ENCODE measurements around the gene ATG2B.

The ATG2B gene

GRCh38 chr14:96309133-96309895 is 53.8 kb downstream of the ATG2B start:
- DNase-seq: no peak

GRCh38 chr14:96307434-96307833 is 55.7 kb downstream of the ATG2B start:
- no peak for DNase-seq

- DNase-seq: no peak
Measured at GRCh38 chr14:96304956-96305355, 58.2 kb downstream of the ATG2B start.

- DNase-seq: no peak
Measured at GRCh38 chr14:96303981-96304380, 59.2 kb downstream of the ATG2B start.

GRCh38 chr14:96299441-96299840 is 63.7 kb downstream of the ATG2B start:
- DNase-seq: no peak

GRCh38 chr14:96297997-96298515 is 65.1 kb downstream of the ATG2B start:
- no peak for DNase-seq

GRCh38 chr14:96297000-96297399 is 66.1 kb downstream of the ATG2B start:
- peak; percentile 10 for DNase-seq

GRCh38 chr14:96294246-96294645 is 68.9 kb downstream of the ATG2B start:
- DNase-seq: no peak

GRCh38 chr14:96287856-96288255 is 75.3 kb downstream of the ATG2B start:
- DNase-seq: no peak

- no peak for DNase-seq
Measured at GRCh38 chr14:96286251-96286650, 76.9 kb downstream of the ATG2B start.

- DNase-seq: no peak
Measured at GRCh38 chr14:96285667-96286066, 77.5 kb downstream of the ATG2B start.

- no peak for DNase-seq
Measured at GRCh38 chr14:96284430-96284829, 78.7 kb downstream of the ATG2B start.

- DNase-seq: no peak
Measured at GRCh38 chr14:96284008-96284407, 79.1 kb downstream of the ATG2B start.

GRCh38 chr14:96281486-96281885 is 81.7 kb downstream of the ATG2B start:
- DNase-seq: no peak

- DNase-seq: no peak
Measured at GRCh38 chr14:96280104-96280503, 83.0 kb downstream of the ATG2B start.

- no peak for DNase-seq
Measured at GRCh38 chr14:96279564-96279963, 83.6 kb downstream of the ATG2B start.

GRCh38 chr14:96277890-96278289 is 85.3 kb downstream of the ATG2B start:
- DNase-seq: no peak

- DNase-seq: peak; percentile 46
Measured at GRCh38 chr14:96275177-96276112, 87.7 kb downstream of the ATG2B start.

- no peak for DNase-seq
Measured at GRCh38 chr14:96274543-96274942, 88.6 kb downstream of the ATG2B start.

GRCh38 chr14:96274122-96274521 is 89.0 kb downstream of the ATG2B start:
- DNase-seq: no peak

- DNase-seq: no peak
Measured at GRCh38 chr14:96273629-96274028, 89.5 kb downstream of the ATG2B start.

GRCh38 chr14:96272777-96273473 is 90.2 kb downstream of the ATG2B start:
- no peak for DNase-seq

- no peak for DNase-seq
Measured at GRCh38 chr14:96271421-96271762, 91.7 kb downstream of the ATG2B start.
